GM21619 (cell line): ENCODE measurements around the gene EXOC1L.

ENCODE experiments used
- ATAC-seq: cut with Tn5 transposase; IDR thresholded peaks from one replicate; pipeline ENCODE4 v1.9.1; 2021; ENCODE audit not compliant: unreplicated experiment

The EXOC1L gene

GRCh38 chr4:55879224-55879623 lies 59.6 kb downstream of the EXOC1L start:
- ATAC-seq: no peak

- no peak for ATAC-seq
These were observed 61.2 kb downstream of the EXOC1L start for GRCh38 chr4:55880652-55881280.

GRCh38 chr4:55884093-55884850 lies 64.7 kb downstream of the EXOC1L start:
- no peak for ATAC-seq

GRCh38 chr4:55884851-55885219 lies 65.2 kb downstream of the EXOC1L start:
- no peak for ATAC-seq
